ENCODE data around the gene CPT1A.

CPT1A gene

GRCh38 chr11:68806931-68807844, 34.5 kb downstream of the CPT1A start:
- no peak overlapping the region; the same call in 1 of the 2 replicates for H3K27ac ChIP-seq
- TF ChIP-seq, protein P1, sequence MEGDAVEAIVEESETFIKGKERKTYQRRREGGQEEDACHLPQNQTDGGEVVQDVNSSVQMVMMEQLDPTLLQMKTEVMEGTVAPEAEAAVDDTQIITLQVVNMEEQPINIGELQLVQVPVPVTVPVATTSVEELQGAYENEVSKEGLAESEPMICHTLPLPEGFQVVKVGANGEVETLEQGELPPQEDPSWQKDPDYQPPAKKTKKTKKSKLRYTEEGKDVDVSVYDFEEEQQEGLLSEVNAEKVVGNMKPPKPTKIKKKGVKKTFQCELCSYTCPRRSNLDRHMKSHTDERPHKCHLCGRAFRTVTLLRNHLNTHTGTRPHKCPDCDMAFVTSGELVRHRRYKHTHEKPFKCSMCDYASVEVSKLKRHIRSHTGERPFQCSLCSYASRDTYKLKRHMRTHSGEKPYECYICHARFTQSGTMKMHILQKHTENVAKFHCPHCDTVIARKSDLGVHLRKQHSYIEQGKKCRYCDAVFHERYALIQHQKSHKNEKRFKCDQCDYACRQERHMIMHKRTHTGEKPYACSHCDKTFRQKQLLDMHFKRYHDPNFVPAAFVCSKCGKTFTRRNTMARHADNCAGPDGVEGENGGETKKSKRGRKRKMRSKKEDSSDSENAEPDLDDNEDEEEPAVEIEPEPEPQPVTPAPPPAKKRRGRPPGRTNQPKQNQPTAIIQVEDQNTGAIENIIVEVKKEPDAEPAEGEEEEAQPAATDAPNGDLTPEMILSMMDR (conservative IDR thresholded peaks at IDR 0.05) = no peak
- TF ChIP-seq ZFX (IDR thresholded peaks at IDR 0.05) = no peak

GRCh38 chr11:68804786-68805185, 36.9 kb downstream of the CPT1A start:
- TF ChIP-seq, protein P1 (conservative IDR thresholded peaks at IDR 0.05) = no peak
- TF ChIP-seq ZFX (IDR thresholded peaks at IDR 0.05) = no peak
- H3K27ac ChIP-seq = no peak overlapping the region

- TF ChIP-seq, protein P1 (conservative IDR thresholded peaks at IDR 0.05) = no peak
- no peak for TF ChIP-seq ZFX (IDR thresholded peaks at IDR 0.05)
- no peak overlapping the region for H3K27ac ChIP-seq
These were observed 38.0 kb downstream of the CPT1A start for GRCh38 chr11:68803766-68804165.

- TF ChIP-seq, protein P1 (conservative IDR thresholded peaks at IDR 0.05) = peak; percentile 84
- TF ChIP-seq ZFX (IDR thresholded peaks at IDR 0.05) = no peak
- no peak overlapping the region for H3K27ac ChIP-seq
These were observed 43.4 kb downstream of the CPT1A start for GRCh38 chr11:68798221-68798813.

DNA sequence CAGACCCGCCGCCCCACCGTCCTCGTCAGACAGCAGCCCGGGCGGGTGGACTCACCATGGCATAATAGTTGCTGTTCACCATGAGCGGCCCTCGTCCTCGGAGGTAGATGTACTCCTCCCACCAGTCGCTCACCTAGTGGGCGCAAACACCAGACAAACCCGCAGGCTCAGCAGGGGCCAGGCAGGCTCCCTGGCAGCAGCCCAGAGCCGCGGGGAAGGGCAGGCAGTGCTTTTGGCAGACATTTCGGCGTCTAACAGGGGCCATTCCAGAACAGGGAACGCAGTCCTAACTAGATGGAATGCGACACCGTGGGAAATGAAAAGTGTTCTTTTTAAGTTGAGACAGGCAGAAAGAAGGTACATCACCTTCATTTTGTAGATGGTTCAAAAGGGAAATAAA, 44.9 kb downstream of the CPT1A start:
- no peak overlapping the region for H3K27ac ChIP-seq
- no peak for TF ChIP-seq ZFX (IDR thresholded peaks at IDR 0.05)
- TF ChIP-seq, protein P1 (conservative IDR thresholded peaks at IDR 0.05) = no peak

DNA sequence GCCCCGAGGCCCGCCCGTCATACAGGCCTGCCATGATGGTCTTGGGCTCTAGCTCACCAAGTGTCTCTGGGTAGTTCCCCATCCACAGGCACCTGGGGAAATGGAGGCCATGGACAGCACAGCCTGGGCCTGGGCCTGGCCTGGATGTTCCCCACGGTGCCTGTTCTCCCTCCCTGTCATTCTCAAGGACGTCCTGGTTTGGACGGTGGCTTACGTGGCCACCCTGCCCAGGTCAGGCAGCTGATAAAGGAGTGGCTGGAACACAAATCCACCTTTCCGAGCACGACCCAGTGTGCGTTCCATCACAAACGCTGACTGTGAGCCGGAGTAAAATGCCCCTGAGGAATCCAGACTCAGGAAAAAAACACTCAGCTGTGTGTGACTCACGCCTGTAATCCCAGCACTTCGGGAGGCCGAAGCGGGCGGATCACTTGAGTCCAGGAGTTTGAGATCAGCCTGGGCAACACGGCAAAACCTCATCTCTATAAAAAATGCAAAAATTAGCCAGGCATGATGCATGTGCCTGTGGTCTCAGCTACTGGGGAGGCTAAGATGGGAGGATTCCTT, 49.2 kb downstream of the CPT1A start:
- no peak overlapping the region for H3K27ac ChIP-seq
- TF ChIP-seq ZFX (IDR thresholded peaks at IDR 0.05) = no peak
- TF ChIP-seq, protein P1 (conservative IDR thresholded peaks at IDR 0.05) = no peak

GRCh38 chr11:68784653-68785052, 57.1 kb downstream of the CPT1A start:
- no peak overlapping the region for H3K27ac ChIP-seq
- no peak for TF ChIP-seq ZFX (IDR thresholded peaks at IDR 0.05)
- TF ChIP-seq, protein P1 (conservative IDR thresholded peaks at IDR 0.05) = no peak

All from C4-2B (cell line).